SK-N-SH (cell line): ENCODE data around the gene ANLN. TPM values are rescaled to one million over a fixed set of nuclear protein-coding genes. Genes with fewer than 3 reads are reported as not detected.
A peak's percentile ranks its signal among the peaks of the same experiment; 100 is the strongest.

Source experiments
- CTCF ChIA-PET: fragments of 300-600, 350-600 bp; formaldehyde crosslinking; extraction: SDS; loops from one replicate; lab custom pipeline; 2021; lab: Yijun Ruan, JAX
- POLR2A ChIA-PET: fragments of 350-600 bp; sonication (Branson Sonifier 250); formaldehyde crosslinking; extraction: SDS; loops from one replicate; lab custom pipeline; 2020; ENCODE audit warnings: antibody characterized with exemption, inconsistent platforms; lab: Yijun Ruan, JAX
- DNase-seq: peaks from one replicate; pipeline ENCODE4 v3.0.0; 2012
- H2AFZ ChIP-seq: fragments of 200-600 bp; sonication (generic); 2 replicates; pipeline ENCODE4 v1.8.1; 2016; ENCODE audit warnings: antibody characterized with exemption, mild to moderate bottlenecking, low read depth
- H3F3A ChIP-seq: fragments of 200-600 bp; sonication (generic); replicated peaks from 2 replicates; pipeline ENCODE3; 2016; ENCODE audit warnings: antibody characterized with exemption, mild to moderate bottlenecking; ENCODE audit not compliant: insufficient read depth
- H3K27ac ChIP-seq, 2 experiments: fragments of 200-500 bp in 1 of 2; fragments of 200-600 bp in 1 of 2; sonication (Bioruptor generic) in 1 of 2; sonication (generic), shearing (Covaris generic) in 1 of 2; 2 replicates each; pipeline versions ENCODE4 v1.5.1 to v1.6.1; 2014 to 2016; ENCODE audit warnings: low read depth in 2 of 2, inconsistent platforms in 1 of 2, low read length in 1 of 2, mild to moderate bottlenecking in 1 of 2, mixed read lengths in 1 of 2
- H3K27me3 ChIP-seq: fragments of 200-600 bp; sonication (generic), shearing (Covaris generic); 2 replicates; pipeline ENCODE4 v1.6.1; 2016; ENCODE audit warnings: mixed run types; ENCODE audit not compliant: insufficient read depth
- H3K36me3 ChIP-seq, 2 experiments: fragments of 200-500 bp in 1 of 2; fragments of 200-600 bp in 1 of 2; sonication (Bioruptor generic) in 1 of 2; sonication (generic) in 1 of 2; replicated peaks in 1 of 2; 2 replicates each; pipeline versions ENCODE3 to v1.5.1; 2014 to 2016; ENCODE audit warnings: low read length in 1 of 2, mild to moderate bottlenecking in 1 of 2; ENCODE audit not compliant: insufficient read depth in 2 of 2, control insufficient read depth in 1 of 2
- H3K4me1 ChIP-seq, 2 experiments: fragments of 200-500 bp in 1 of 2; fragments of 200-600 bp in 1 of 2; sonication (Bioruptor generic) in 1 of 2; sonication (generic), shearing (Covaris generic) in 1 of 2; 2 replicates each; pipeline versions ENCODE4 v1.5.1 to v1.6.1; 2014 to 2016; ENCODE audit warnings: low read depth in 1 of 2, low read length in 1 of 2, mixed run types in 1 of 2; ENCODE audit not compliant: insufficient read depth in 2 of 2, control insufficient read depth in 1 of 2
- H3K4me2 ChIP-seq: fragments of 200-600 bp; sonication (generic), shearing (Covaris generic); 2 replicates; pipeline ENCODE4 v1.6.1; 2017; ENCODE audit warnings: mixed run types
- H3K4me3 ChIP-seq, 2 experiments: fragments of 200-500 bp in 1 of 2; fragments of 200-600 bp in 1 of 2; sonication (Bioruptor generic) in 1 of 2; sonication (generic), shearing (Covaris generic) in 1 of 2; 2 replicates each; pipeline versions ENCODE4 v1.5.1 to v1.8.1; 2014 to 2016; ENCODE audit warnings: low read depth in 2 of 2, inconsistent platforms in 1 of 2, low read length in 1 of 2, mild to moderate bottlenecking in 1 of 2, mixed read lengths in 1 of 2, moderate library complexity in 1 of 2
- H3K79me2 ChIP-seq: fragments of 200-600 bp; sonication (generic); 2 replicates; pipeline ENCODE4 v1.8.1; 2017; ENCODE audit warnings: mild to moderate bottlenecking; ENCODE audit not compliant: insufficient read depth
- H3K9ac ChIP-seq: fragments of 200-600 bp; sonication (generic); 2 replicates; pipeline ENCODE4 v1.6.1; 2017; ENCODE audit warnings: mixed run types
- H3K9me2 ChIP-seq: fragments of 200-600 bp; sonication (generic); 2 replicates; pipeline ENCODE4 v1.6.1; 2017; ENCODE audit warnings: mixed run types
- H3K9me3 ChIP-seq: fragments of 200-600 bp; sonication (generic); 2 replicates; pipeline ENCODE4 v1.6.1; 2017; ENCODE audit warnings: mixed run types, mild to moderate bottlenecking, moderate library complexity
- H4K20me1 ChIP-seq: fragments of 200-600 bp; sonication (generic); 2 replicates; pipeline ENCODE4 v1.6.1; 2017; ENCODE audit warnings: mild to moderate bottlenecking, mixed run types; ENCODE audit not compliant: insufficient read depth
- EP300 ChIP-seq, 2 experiments: IDR thresholded peaks; 2 replicates each; pipeline versions ENCODE4 v1.4.0 to v1.6.1; 2012; ENCODE audit warnings: borderline replicate concordance in 1 of 2, low read depth in 1 of 2, low read length in 1 of 2
- FOSL2 ChIP-seq: IDR thresholded peaks from 2 replicates; pipeline ENCODE4 v1.4.0; 2012; ENCODE audit warnings: low read depth, mild to moderate bottlenecking, moderate library complexity, borderline replicate concordance
- FOXJ3 ChIP-seq: sonication (generic); formaldehyde crosslinking; IDR thresholded peaks from 2 replicates; pipeline ENCODE4 v1.5.1; 2020; ENCODE audit warnings: mild to moderate bottlenecking, missing genetic modification reagents
- GATA2 ChIP-seq: sonication (generic); formaldehyde crosslinking; IDR thresholded peaks from 2 replicates; pipeline ENCODE4 v1.5.0; 2020; ENCODE audit warnings: mild to moderate bottlenecking, missing genetic modification reagents
- JUND ChIP-seq: IDR thresholded peaks from 2 replicates; pipeline ENCODE4 v1.4.0; 2012
- MAX ChIP-seq: IDR thresholded peaks from 2 replicates; pipeline ENCODE4 v1.4.0; 2012; ENCODE audit warnings: low read depth
- MXI1 ChIP-seq: IDR thresholded peaks from 2 replicates; pipeline ENCODE4 v1.6.1; 2012; ENCODE audit warnings: mild to moderate bottlenecking, low read depth, low read length, improper control_type of control experiment
- PBX3 ChIP-seq: IDR thresholded peaks from 2 replicates; pipeline ENCODE4; 2012
- RAD21 ChIP-seq: IDR thresholded peaks from 2 replicates; pipeline ENCODE4 v1.6.1; 2012; ENCODE audit warnings: mild to moderate bottlenecking, low read length
- REST ChIP-seq: IDR thresholded peaks from 2 replicates; pipeline ENCODE4 v1.6.1; 2012; ENCODE audit warnings: mild to moderate bottlenecking, low read depth, low read length, moderate library complexity
- TAF1 ChIP-seq: IDR thresholded peaks from 2 replicates; pipeline ENCODE4 v1.6.1; 2012; ENCODE audit warnings: low read depth, mild to moderate bottlenecking, low read length, moderate library complexity, borderline replicate concordance
- TCF12 ChIP-seq: IDR thresholded peaks from 2 replicates; pipeline ENCODE4 v1.4.0; 2012
- TEAD4 ChIP-seq: IDR thresholded peaks from 2 replicates; pipeline ENCODE4 v1.4.0; 2012; ENCODE audit warnings: mild to moderate bottlenecking, borderline replicate concordance; ENCODE audit not compliant: insufficient read depth
- USF1 ChIP-seq: IDR thresholded peaks from 2 replicates; pipeline ENCODE4 v1.4.0; 2012; ENCODE audit warnings: low read depth, borderline replicate concordance
- WGBS: methylation state at CpG from one replicate; pipeline ENCODE4 v1.1.6; 2017; ENCODE audit warnings: low lambda C conversion rate; 5-methylcytosine and 5-hydroxymethylcytosine counted together
- polyA plus RNA-seq, 3 experiments: library from polyadenylated mRNA; depleted of rRNA; stranded (reverse); fragments of >200 nt; gene quantifications; 2 replicates each; pipeline ENCODE4 v1.2.3, GENCODE V29; 2012

ANLN gene
- polyA plus RNA-seq, 1 of the 3 experiments (the other 2 are of a cell fraction) = 17.1 TPM

GRCh38 chr7:36400036-36400435, 10.4 kb downstream of the ANLN start:
- H3K4me1 ChIP-seq = peaks cover 5 to 14% of the 10 kb centered on the region in 2 experiments; a peak in 3 of 4 replicates
- POLR2A ChIA-PET = no interaction called here
- 0 out of 2 replicates have a peak overlapping the region, but pooled peaks have one; percentile 15 for H3K4me2 ChIP-seq
- H3K79me2 ChIP-seq = peaks cover 100% of the 10 kb centered on the region
- WGBS = 98% methylated on average over 3 of the region's 3 CpGs
- peaks cover 24 to 31% of the 10 kb centered on the region in 2 experiments for H3K36me3 ChIP-seq
- H3K9ac ChIP-seq = no peak overlapping the region
- peaks cover 19% of the 10 kb centered on the region; the same call in 1 of the 2 replicates for H4K20me1 ChIP-seq
- DNase-seq = no peak
- no peak overlapping the region for H3K4me3 ChIP-seq
- TF ChIP-seq RAD21 (no peak), REST (no peak), FOXJ3 (CRISPR knock-in tag) (no peak), MAX (no peak), GATA2 (CRISPR knock-in tag) (no peak)
- peaks cover 19% of the 10 kb centered on the region for H3F3A ChIP-seq
- no peaks in the 10 kb centered on the region for H3K9me3 ChIP-seq
- CTCF ChIA-PET = interaction anchor here (0.6 to 2.8 kb wide), 7 partner anchors 11 to 801 kb away, joined by 3 to 9 read pairs (median 6); partner anchors contain the start of gene ANLN
- no peaks in the 10 kb centered on the region for H3K9me2 ChIP-seq
- H2AFZ ChIP-seq = peak overlapping the region; percentile 2; the same call in 1 of the 2 replicates
- peak overlapping the region in 1 of 2 experiments; percentile 39; a peak in 3 of 4 replicates for H3K27ac ChIP-seq
- H3K27me3 ChIP-seq = no peaks in the 10 kb centered on the region

DNA sequence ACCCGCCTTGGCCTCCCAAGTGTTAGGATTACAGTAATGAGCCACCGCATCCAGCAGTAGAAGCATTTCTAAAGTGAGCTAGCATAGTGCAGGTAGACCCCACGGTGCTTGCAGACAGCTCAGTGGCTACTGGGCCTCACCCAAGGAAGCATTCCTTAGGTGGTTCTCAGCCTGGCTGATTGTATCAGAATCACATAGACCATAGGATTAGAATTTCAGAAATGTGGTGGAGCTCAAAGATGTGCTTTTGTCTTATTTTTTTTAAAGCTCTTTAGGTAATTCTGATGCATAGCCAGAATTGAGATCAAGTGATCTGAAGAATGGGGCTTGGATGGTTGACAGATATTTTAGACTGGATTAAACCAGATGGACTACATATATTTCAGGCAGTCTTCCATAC, 10.9 kb downstream of the ANLN start:
- H3K9ac ChIP-seq = no peak overlapping the region
- peak overlapping the region in 1 of 2 experiments; percentile 39; a peak in 2 of 4 replicates for H3K27ac ChIP-seq
- H3K4me2 ChIP-seq = 0 out of 2 replicates have a peak overlapping the region, but pooled peaks have one; percentile 15
- no peak for DNase-seq
- peaks cover 19% of the 10 kb centered on the region for H3F3A ChIP-seq
- peaks cover 7 to 14% of the 10 kb centered on the region in 2 experiments; a peak in 3 of 4 replicates for H3K4me1 ChIP-seq
- CTCF ChIA-PET = interaction anchor here (1.4 to 2.8 kb wide), 5 partner anchors 11 to 801 kb away, joined by 4 to 9 read pairs (median 6); partner anchors contain the start of gene ANLN
- H3K4me3 ChIP-seq = no peak overlapping the region
- POLR2A ChIA-PET = no interaction called here
- peaks cover 100% of the 10 kb centered on the region for H3K79me2 ChIP-seq
- peaks cover 15% of the 10 kb centered on the region; the same call in 1 of the 2 replicates for H4K20me1 ChIP-seq
- TF ChIP-seq EP300 (IDR thresholded peaks at IDR 0.05; ENCODE audit: borderline replicate concordance in 1 of 2, low read depth in 1 of 2, low read length in 1 of 2) (peak in 1 of 2 experiments; percentile 53; a peak in 1 of 4 replicates), FOSL2 (peak; percentile 49; the same call in 1 of the 2 replicates), PBX3 (peak; percentile 37), TAF1 (no peak), TEAD4 (peak; percentile 52; the same call in 1 of the 2 replicates), USF1 (no peak), JUND (peak; percentile 49; the same call in 1 of the 2 replicates), MXI1 (no peak), FOXJ3 (CRISPR knock-in tag) (no peak), TCF12 (peak; percentile 54)
- TF ChIP-seq, all 33 proteins: peak for 6
- no peaks in the 10 kb centered on the region for H3K9me2 ChIP-seq
- no peaks in the 10 kb centered on the region for H3K27me3 ChIP-seq
- WGBS = 79% methylated on average over 3 of the region's 3 CpGs
- no peak overlapping the region for H2AFZ ChIP-seq
- no peaks in the 10 kb centered on the region for H3K9me3 ChIP-seq
- H3K36me3 ChIP-seq = peaks cover 26 to 27% of the 10 kb centered on the region in 2 experiments
